ENCODE results near the gene PTPN23.

Gene PTPN23

GRCh38 chr3:47407896-47408838 lies 27.3 kb downstream of the PTPN23 start:
- no peak for DNase-seq

- DNase-seq = no peak
Observed at GRCh38 chr3:47408839-47409229, 28.0 kb downstream of the PTPN23 start.

GRCh38 chr3:47409284-47409683 lies 28.5 kb downstream of the PTPN23 start:
- no peak for DNase-seq

- no peak for DNase-seq
Observed at GRCh38 chr3:47409688-47410416, 29.0 kb downstream of the PTPN23 start.

- no peak for DNase-seq
Observed at GRCh38 chr3:47410417-47410720, 29.5 kb downstream of the PTPN23 start.

DNA sequence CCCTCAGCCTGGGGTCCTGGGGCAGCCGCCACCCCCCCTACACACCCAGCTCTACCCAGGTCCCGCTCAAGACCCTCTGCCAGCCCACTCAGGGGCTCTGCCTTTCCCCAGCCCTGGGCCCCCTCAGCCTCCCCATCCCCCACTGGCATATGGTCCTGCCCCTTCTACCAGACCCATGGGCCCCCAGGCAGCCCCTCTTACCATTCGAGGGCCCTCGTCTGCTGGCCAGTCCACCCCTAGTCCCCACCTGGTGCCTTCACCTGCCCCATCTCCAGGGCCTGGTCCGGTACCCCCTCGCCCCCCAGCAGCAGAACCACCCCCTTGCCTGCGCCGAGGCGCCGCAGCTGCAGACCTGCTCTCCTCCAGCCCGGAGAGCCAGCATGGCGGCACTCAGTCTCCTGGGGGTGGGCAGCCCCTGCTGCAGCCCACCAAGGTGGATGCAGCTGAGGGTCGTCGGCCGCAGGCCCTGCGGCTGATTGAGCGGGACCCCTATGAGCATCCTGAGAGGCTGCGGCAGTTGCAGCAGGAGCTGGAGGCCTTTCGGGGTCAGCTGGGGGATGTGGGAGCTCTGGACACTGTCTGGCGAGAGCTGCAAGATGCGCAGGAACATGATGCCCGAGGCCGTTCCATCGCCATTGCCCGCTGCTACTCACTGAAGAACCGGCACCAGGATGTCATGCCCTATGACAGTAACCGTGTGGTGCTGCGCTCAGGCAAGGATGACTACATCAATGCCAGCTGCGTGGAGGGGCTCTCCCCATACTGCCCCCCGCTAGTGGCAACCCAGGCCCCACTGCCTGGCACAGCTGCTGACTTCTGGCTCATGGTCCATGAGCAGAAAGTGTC lies 30.2 kb downstream of the PTPN23 start:
- no peak for DNase-seq

- DNase-seq = no peak
Observed at GRCh38 chr3:47411696-47412452, 31.1 kb downstream of the PTPN23 start.

DNA sequence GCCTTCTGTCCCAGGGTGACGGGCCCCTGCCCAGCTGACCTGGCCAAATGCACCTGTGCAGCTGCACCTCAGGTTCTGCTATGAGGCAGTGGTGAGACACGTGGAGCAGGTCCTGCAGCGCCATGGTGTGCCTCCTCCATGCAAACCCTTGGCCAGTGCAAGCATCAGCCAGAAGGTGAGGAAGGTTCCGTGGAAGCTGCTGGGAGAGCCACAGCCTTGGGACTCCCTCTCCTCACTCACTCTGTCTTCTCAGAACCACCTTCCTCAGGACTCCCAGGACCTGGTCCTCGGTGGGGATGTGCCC lies 31.6 kb downstream of the PTPN23 start:
- no peak for DNase-seq

GRCh38 chr3:47412842-47413520 lies 32.2 kb downstream of the PTPN23 start:
- DNase-seq = no peak

DNA sequence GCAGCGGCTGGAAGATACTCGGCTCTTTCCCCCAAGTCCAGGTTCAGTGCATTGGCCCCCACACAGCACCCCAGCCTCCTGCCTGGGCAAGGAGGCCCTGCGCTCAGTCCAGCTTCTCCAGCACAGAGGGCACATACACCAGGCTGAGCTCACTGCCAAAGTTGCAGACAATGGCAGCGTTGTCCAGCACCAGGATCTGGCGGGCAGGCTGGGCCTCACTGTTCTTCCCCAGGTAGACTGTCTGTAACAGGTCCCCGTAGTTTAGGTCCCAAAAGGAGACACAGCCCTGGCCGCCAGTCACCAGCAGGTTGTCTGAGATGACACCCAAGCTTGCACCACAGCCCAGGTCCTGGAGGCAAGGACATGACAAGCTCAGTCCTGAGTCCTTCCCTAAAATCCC lies 32.9 kb downstream of the PTPN23 start:
- no peak for DNase-seq

DNA sequence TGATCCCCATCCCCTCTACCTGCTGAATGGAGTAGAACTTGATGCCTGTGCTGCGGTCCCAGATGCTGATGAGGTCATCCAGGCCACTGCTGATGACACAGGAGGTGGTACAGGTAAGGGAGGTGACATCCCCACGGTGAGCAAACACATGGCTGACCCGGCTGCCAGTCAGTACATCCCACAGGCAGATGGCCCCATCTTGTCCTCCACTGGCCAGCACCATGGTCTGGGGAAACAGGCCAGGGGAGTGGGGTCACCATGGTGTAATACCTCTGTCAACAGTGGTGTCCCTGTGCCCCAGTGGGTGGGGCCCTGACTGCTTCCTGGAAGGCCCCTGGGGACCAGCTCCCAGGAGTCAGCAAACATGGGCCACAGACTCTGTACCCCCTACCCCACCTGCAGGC lies 33.3 kb downstream of the PTPN23 start:
- DNase-seq = no peak

DNA sequence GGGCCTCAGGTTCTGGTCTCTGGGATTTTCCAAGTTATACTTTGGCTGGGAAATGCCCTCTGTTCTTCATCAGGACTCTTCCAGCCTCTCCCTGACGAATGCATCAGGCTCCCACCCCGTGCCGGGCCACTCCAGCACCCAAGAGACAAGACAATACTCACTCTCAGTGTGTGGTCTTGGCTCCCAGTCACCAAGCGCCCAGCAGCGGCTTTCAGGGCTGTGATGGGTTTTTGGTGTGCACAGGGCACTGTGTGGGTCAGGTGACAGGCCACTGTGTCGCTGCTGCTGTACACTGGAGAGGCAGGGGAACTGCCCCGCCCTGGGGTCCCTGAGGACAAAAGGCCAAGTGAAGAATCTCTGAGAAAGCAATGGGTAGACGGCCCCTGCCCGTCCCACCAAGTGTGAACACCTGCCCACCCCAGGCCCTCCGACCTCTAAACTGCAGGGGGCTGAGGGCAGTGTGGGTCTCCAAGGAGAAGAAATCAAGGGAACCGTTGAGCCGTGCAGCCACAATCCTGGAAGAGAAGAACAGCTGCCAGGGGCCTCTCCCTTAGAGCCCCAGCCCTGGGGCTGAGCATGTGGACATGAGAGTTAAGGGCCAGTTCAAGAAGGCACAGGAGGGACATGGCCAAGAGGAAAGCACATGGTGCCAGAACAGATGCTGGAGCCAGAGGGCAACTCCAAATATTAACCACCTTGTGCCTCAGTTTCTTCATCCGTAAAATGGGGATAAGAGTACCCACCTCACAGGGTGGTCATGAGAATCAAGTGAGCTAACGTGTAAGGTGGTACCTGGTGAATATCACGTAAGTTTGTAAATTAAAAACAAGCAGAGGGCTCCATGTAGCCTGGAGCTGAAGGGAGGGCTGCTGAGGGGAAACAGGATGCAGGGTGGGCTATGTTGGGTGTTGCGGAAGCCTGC lies 34.1 kb downstream of the PTPN23 start:
- no peak for DNase-seq

GRCh38 chr3:47416041-47416440 lies 35.2 kb downstream of the PTPN23 start:
- DNase-seq = no peak

- no peak for DNase-seq
Observed at GRCh38 chr3:47418167-47419082, 37.6 kb downstream of the PTPN23 start.

DNA sequence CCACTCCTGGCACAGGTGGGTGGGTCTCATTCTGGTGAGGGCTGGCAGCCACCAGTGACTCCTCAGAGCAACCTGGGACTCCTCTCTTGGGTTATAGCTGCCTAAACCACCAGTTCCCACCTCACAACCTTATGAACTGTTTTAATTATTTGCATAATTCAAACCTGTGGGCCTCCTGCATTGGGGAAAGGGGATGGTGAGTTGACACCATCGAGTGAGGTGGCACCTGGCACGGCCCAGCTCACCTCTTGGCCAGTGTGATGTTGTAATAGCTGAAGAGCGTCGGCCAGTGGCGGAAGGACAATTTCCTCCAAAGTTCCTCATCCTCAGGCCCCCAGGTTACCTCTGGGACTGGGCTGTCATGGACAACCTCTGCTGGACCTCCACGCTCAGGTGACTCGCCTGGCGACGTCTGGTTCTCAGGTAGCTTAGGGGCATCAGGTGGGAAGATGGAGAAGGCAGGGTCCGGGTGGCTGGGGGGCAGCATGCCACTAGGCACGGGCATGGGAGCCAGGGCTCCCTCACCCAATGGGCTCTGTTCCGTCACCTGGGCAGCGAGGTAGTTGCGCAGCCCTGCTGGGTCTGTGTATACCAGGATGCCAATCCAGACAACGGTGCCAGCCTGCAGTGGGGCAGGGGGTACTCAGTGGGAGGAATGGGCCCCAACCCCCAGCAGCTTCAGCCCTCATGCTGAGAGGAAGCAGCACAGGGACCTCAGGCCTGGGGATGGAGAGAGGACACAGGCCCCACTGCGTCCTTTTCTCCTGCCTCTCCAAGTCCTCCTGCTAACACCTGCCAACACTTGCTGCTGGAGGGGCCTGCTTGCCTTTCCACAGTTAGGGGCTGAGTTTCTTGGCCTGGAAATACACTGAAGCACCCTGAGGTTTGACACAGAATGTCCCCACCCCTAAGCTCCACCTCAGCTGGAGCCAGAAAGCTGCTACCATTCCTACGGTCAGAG lies 38.5 kb downstream of the PTPN23 start:
- no peak for DNase-seq

- DNase-seq = no peak
Observed at GRCh38 chr3:47420044-47420430, 39.2 kb downstream of the PTPN23 start.

- DNase-seq = peak; percentile 32
Observed at GRCh38 chr3:47420511-47421484, 40.0 kb downstream of the PTPN23 start.

Measured in NCI-H1092 (cell line).